CD14-positive monocyte (primary cell): ENCODE measurements around the gene CACNB1. TPM values are rescaled to one million over a fixed set of nuclear protein-coding genes. Genes with fewer than 3 reads are reported as not detected.
A peak's percentile ranks its signal among the peaks of the same experiment; 100 is the strongest.

Source experiments
- DNase-seq, 3 donors: peaks; one replicate each; pipeline ENCODE4 v3.0.0-alpha.2; 2011 to 2022
- H2AFZ ChIP-seq: 2 replicates; pipeline ENCODE4 v1.6.0; 2012; ENCODE audit warnings: mild to moderate bottlenecking, low read depth, low read length, inconsistent platforms; ENCODE audit not compliant: insufficient read depth, poor library complexity, severe bottlenecking
- H3K27ac ChIP-seq, 2 donors: 1 replicate in 1 of 2; 2 replicates in 1 of 2; pipeline ENCODE4 v1.5.1; 2012 to 2013; ENCODE audit warnings: low read length in 2 of 2, control low read depth in 1 of 2, inconsistent platforms in 1 of 2, low read depth in 1 of 2, mild to moderate bottlenecking in 1 of 2
- H3K27me3 ChIP-seq, 2 donors: one replicate each; pipeline versions ENCODE4 v1.6.0 to v1.6.1; 2011 to 2013; ENCODE audit warnings: low read length in 2 of 2; ENCODE audit not compliant: control insufficient read depth in 2 of 2, insufficient read depth in 2 of 2
- H3K36me3 ChIP-seq, 2 donors: replicated peaks in 1 of 2; 1 replicate in 1 of 2; 2 replicates in 1 of 2; pipeline versions ENCODE4 v1.5.1 to v1.6.1; 2012 to 2013; ENCODE audit warnings: low read length in 2 of 2, control low read depth in 1 of 2, inconsistent platforms in 1 of 2, mild to moderate bottlenecking in 1 of 2; ENCODE audit not compliant: insufficient read depth in 2 of 2, control insufficient read depth in 1 of 2
- H3K4me1 ChIP-seq, 2 donors: 1 replicate in 1 of 2; 2 replicates in 1 of 2; pipeline versions ENCODE4 v1.5.1 to v1.6.1; 2012 to 2013; ENCODE audit warnings: low read length in 2 of 2, control low read depth in 1 of 2, inconsistent platforms in 1 of 2, mild to moderate bottlenecking in 1 of 2, moderate library complexity in 1 of 2; ENCODE audit not compliant: insufficient read depth in 2 of 2, control insufficient read depth in 1 of 2
- H3K4me2 ChIP-seq: replicated peaks from 2 replicates; pipeline ENCODE3; 2012; ENCODE audit warnings: low read length, moderate library complexity, mild to moderate bottlenecking; ENCODE audit not compliant: poor library complexity, severe bottlenecking; ENCODE audit errors: extremely low read depth
- H3K4me3 ChIP-seq, 3 experiments: fragments of 200-600 bp in 1 of 3; sonication (generic) in 1 of 3; replicated peaks in 1 of 3; 1 replicate in 2 of 3; 2 replicates in 1 of 3; pipeline ENCODE4 v1.5.1; 2011 to 2013; ENCODE audit warnings: low read length in 3 of 3, mild to moderate bottlenecking in 3 of 3, control low read depth in 2 of 3, low read depth in 2 of 3, inconsistent platforms in 1 of 3, moderate library complexity in 1 of 3
- H3K79me2 ChIP-seq: 2 replicates; pipeline ENCODE4 v1.6.0; 2012; ENCODE audit warnings: mild to moderate bottlenecking, control low read depth, inconsistent platforms, low read length, moderate library complexity; ENCODE audit not compliant: insufficient read depth
- H3K9ac ChIP-seq: 2 replicates; pipeline ENCODE4 v1.6.0; 2017; ENCODE audit warnings: low read length, mild to moderate bottlenecking; ENCODE audit not compliant: insufficient read depth, poor library complexity, severe bottlenecking
- H3K9me3 ChIP-seq, 2 donors: replicated peaks in 1 of 2; 1 replicate in 1 of 2; 2 replicates in 1 of 2; pipeline versions ENCODE4 v1.5.1 to v1.6.1; 2012 to 2013; ENCODE audit warnings: low read length in 2 of 2, control low read depth in 1 of 2; ENCODE audit not compliant: control insufficient read depth in 1 of 2, insufficient read depth in 1 of 2
- H4K20me1 ChIP-seq: 2 replicates; pipeline ENCODE4 v1.6.0; 2012; ENCODE audit warnings: mild to moderate bottlenecking, low read length, control low read depth, moderate library complexity; ENCODE audit not compliant: insufficient read depth
- H3K27ac Mint-ChIP-seq, 7 donors: one replicate each; pipeline ENCODE4 v1.8.0; 2020; ENCODE audit warnings: mild to moderate bottlenecking in 7 of 7, mixed read lengths in 7 of 7, moderate library complexity in 6 of 7, inconsistent platforms in 2 of 7
- H3K27me3 Mint-ChIP-seq, 3 donors: one replicate each; pipeline ENCODE4 v1.8.0; 2021 to 2022; ENCODE audit warnings: low read depth in 3 of 3, mild to moderate bottlenecking in 3 of 3, mixed read lengths in 3 of 3, moderate library complexity in 3 of 3, inconsistent platforms in 1 of 3
- H3K36me3 Mint-ChIP-seq, 2 donors: one replicate each; pipeline ENCODE4 v1.8.0; 2020; ENCODE audit warnings: mixed read lengths in 2 of 2, inconsistent platforms in 1 of 2, mild to moderate bottlenecking in 1 of 2
- H3K4me1 Mint-ChIP-seq: one replicate; pipeline ENCODE4 v1.8.0; 2020; ENCODE audit warnings: mild to moderate bottlenecking, mixed read lengths
- H3K4me3 Mint-ChIP-seq, 2 donors: one replicate each; pipeline ENCODE4 v1.8.0; 2020; ENCODE audit warnings: mild to moderate bottlenecking in 2 of 2, mixed read lengths in 2 of 2, moderate library complexity in 1 of 2
- H3K9me3 Mint-ChIP-seq, 7 donors: one replicate each; pipeline ENCODE4 v1.8.0; 2020 to 2022; ENCODE audit warnings: mixed read lengths in 7 of 7, mild to moderate bottlenecking in 6 of 7, moderate library complexity in 6 of 7, inconsistent platforms in 2 of 7
- CTCF ChIP-seq: fragments of 200-600 bp; IDR thresholded peaks from one replicate; pipeline ENCODE4 v1.8.0; 2022; ENCODE audit warnings: antibody characterized with exemption, mild to moderate bottlenecking
- WGBS: methylation state at CpG from one replicate; pipeline ENCODE4 v1.1.5; 2013; ENCODE audit warnings: missing lambda C conversion rate; ENCODE audit not compliant: insufficient coverage; 5-methylcytosine and 5-hydroxymethylcytosine counted together
- intact Hi-C, 2 donors: fragments of 100-400 bp; cut with micrococcal nuclease; formaldehyde crosslinking; loops; one replicate each; pipeline versions ENCODE4 v1.15.0 to v1.15.1; 2023
- polyA plus RNA-seq, 3 donors: library from polyadenylated mRNA; depleted of rRNA in 1 of 3; unstranded in 2 of 3; stranded (reverse) in 1 of 3; fragments of 300-500 nt in 2 of 3; fragments of >200 nt in 1 of 3; fragmentation: Illumina TruSeq in 2 of 3; gene quantifications; 1 replicate in 2 of 3; 2 replicates in 1 of 3; pipeline ENCODE4 v1.2.3, GENCODE V29; 2012 to 2021

Gene CACNB1
- polyA plus RNA-seq, 3 donors, result 0.13 to 22.1 (median 0.31) TPM

GRCh38 chr17:39218906-39219305, 21.4 kb upstream of the CACNB1 start:
- Histone ChIP-seq H3K4me3 (no peak overlapping the region), H3K79me2 (no peaks in the 10 kb centered on the region), H3K36me3 (no peaks in the 10 kb centered on the region), H3K27me3 (peaks cover 0 to 44% of the 10 kb centered on the region in 2 donors), H3K27ac (no peak overlapping the region), H3K4me2 (no peak overlapping the region), H3K4me1 (no peaks in the 10 kb centered on the region), H3K9ac (no peak overlapping the region), H2AFZ (no peak overlapping the region), H4K20me1 (no peaks in the 10 kb centered on the region), H3K9me3 (no peaks in the 10 kb centered on the region)
- TF ChIP-seq CTCF, result no peak
- Mint-ChIP-seq H3K27ac (no peak overlapping the region), H3K4me1 (peaks cover 2% of the 10 kb centered on the region), H3K4me3 (peak overlapping the region in 1 of 2 donors; percentile 61), H3K36me3 (no peaks in the 10 kb centered on the region), H3K27me3 (peaks cover 41 to 67% (median 49%) of the 10 kb centered on the region in 3 donors), H3K9me3 (peaks cover 0 to 10% (median 0%) of the 10 kb centered on the region in 7 donors)
- WGBS, result 94% methylated on average over 5 of the region's 8 CpGs
- intact Hi-C loops, result no loop called here
- DNase-seq, result no peak

DNA sequence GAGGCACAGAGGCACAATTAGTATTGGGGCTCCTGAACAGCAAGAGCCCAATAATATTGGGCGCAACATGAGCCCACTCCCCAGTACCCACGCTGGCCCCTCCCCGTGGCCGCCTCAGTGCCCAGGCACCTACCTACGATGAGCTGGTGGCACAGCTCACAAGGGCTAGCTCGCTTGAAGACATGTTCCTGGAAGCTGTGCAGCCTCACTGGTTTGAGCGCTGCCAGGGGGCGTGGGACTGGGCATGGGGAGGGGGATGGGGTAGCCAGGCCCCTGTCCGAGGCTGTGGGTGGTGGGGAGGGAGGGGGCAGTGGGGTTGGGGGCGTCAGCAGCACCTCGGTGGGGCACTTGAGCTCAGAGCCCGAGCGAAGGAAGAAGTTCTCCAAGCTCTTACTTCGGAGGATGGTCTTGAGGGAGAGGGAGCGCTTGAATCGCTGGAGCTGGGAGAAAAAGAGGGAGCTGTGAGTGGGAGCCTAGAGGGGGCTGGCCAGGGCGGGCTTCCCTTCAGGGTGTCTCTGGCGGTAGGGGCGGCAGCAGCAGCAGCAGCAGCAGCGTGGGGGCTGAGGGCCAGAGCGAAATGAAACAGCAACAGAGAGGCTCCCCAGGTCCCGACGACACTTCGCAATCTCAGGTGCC, 20.4 kb upstream of the CACNB1 start:
- Mint-ChIP-seq H3K4me3 (peak overlapping the region in 1 of 2 donors; percentile 69), H3K9me3 (peaks cover 0 to 9% (median 0%) of the 10 kb centered on the region in 7 donors)

More for the DNA sequence above, 20.4 kb upstream of the CACNB1 start:
- no peaks in the 10 kb centered on the region for H3K9me3 ChIP-seq
- H3K4me2 ChIP-seq, result no peak overlapping the region
- Mint-ChIP-seq H3K36me3 (no peaks in the 10 kb centered on the region), H3K27ac (no peak overlapping the region), H3K27me3 (peaks cover 32 to 60% (median 39%) of the 10 kb centered on the region in 3 donors), H3K4me1 (peaks cover 2% of the 10 kb centered on the region)
- H2AFZ ChIP-seq, result no peak overlapping the region
- no peaks in the 10 kb centered on the region for H3K4me1 ChIP-seq
- TF ChIP-seq CTCF, result no peak
- no peaks in the 10 kb centered on the region for H4K20me1 ChIP-seq
- no peaks in the 10 kb centered on the region for H3K36me3 ChIP-seq
- no peak overlapping the region for H3K27ac ChIP-seq
- no peak for DNase-seq
- H3K4me3 ChIP-seq, result no peak overlapping the region
- H3K9ac ChIP-seq, result no peak overlapping the region
- 24% methylated on average over 21 of the region's 24 CpGs for WGBS
- H3K27me3 ChIP-seq, result peaks cover 0 to 34% of the 10 kb centered on the region in 2 donors
- no peaks in the 10 kb centered on the region for H3K79me2 ChIP-seq
- intact Hi-C loops, result no loop called here
